HFFc6 (cell line): ENCODE data around the gene KRTAP10-9. TPM values are rescaled to one million over a fixed set of nuclear protein-coding genes. Genes with fewer than 3 reads are reported as not detected.
A peak's percentile ranks its signal among the peaks of the same experiment; 100 is the strongest.

Source experiments
- DNase-seq: peaks from one replicate; pipeline ENCODE4 v3.0.0-alpha.2; 2018
- H3K27ac Mint-ChIP-seq: 2 replicates; pipeline ENCODE4 v1.8.0; 2020; ENCODE audit warnings: mild to moderate bottlenecking, mixed read lengths
- H3K27me3 Mint-ChIP-seq: 2 replicates; pipeline ENCODE4 v1.8.0; 2021; ENCODE audit warnings: mild to moderate bottlenecking, moderate library complexity, mixed read lengths; ENCODE audit not compliant: insufficient read depth
- H3K36me3 Mint-ChIP-seq: 2 replicates; pipeline ENCODE4 v1.8.0; 2021; ENCODE audit warnings: low read depth, mixed read lengths
- H3K4me1 Mint-ChIP-seq: 2 replicates; pipeline ENCODE4 v1.8.0; 2020; ENCODE audit warnings: low read depth, mixed read lengths
- H3K4me3 Mint-ChIP-seq: 2 replicates; pipeline ENCODE4 v1.8.0; 2020; ENCODE audit warnings: mild to moderate bottlenecking, moderate library complexity, mixed read lengths
- H3K9me3 Mint-ChIP-seq: 2 replicates; pipeline ENCODE4 v1.8.0; 2020; ENCODE audit warnings: mild to moderate bottlenecking, mixed read lengths
- CTCF ChIP-seq: fragments of 200-600 bp; sonication (generic); IDR thresholded peaks from 2 replicates; pipeline ENCODE4 v1.5.0; 2021; ENCODE audit warnings: antibody characterized with exemption, mild to moderate bottlenecking
- total RNA-seq, 6 experiments: library from RNA; stranded (reverse); fragmentation: NEBNext Ultra II Directional; extraction: Animal tissue kit (Norgen Biotek cat#: 25700); gene quantifications; 2 replicates in 1 of 6; 3 replicates in 5 of 6; pipeline ENCODE4 v1.2.3, GENCODE V29; 2021

Gene KRTAP10-9
- total RNA-seq, 6 experiments from 2014 or later = not detected

- H3K4me1 Mint-ChIP-seq = peaks cover 9% of the 10 kb centered on the region; the same call in 1 of the 2 replicates
- no peak overlapping the region for H3K4me3 Mint-ChIP-seq
- H3K27ac Mint-ChIP-seq = no peak overlapping the region
- H3K36me3 Mint-ChIP-seq = no peaks in the 10 kb centered on the region
- TF ChIP-seq CTCF = no peak
- peaks cover 5% of the 10 kb centered on the region for H3K9me3 Mint-ChIP-seq
- no peak for DNase-seq
- peaks cover 8% of the 10 kb centered on the region for H3K27me3 Mint-ChIP-seq
These were observed 33.1 kb upstream of the KRTAP10-9 start for GRCh38 chr21:44593598-44594405.

- peaks cover 9% of the 10 kb centered on the region for H3K27me3 Mint-ChIP-seq
- peaks cover 2% of the 10 kb centered on the region for H3K9me3 Mint-ChIP-seq
- TF ChIP-seq CTCF = no peak
- no peak for DNase-seq
- H3K4me3 Mint-ChIP-seq = no peak overlapping the region
- peaks cover 9% of the 10 kb centered on the region; the same call in 1 of the 2 replicates for H3K4me1 Mint-ChIP-seq
- H3K27ac Mint-ChIP-seq = no peak overlapping the region
- H3K36me3 Mint-ChIP-seq = no peaks in the 10 kb centered on the region
These were observed 32.4 kb upstream of the KRTAP10-9 start for GRCh38 chr21:44594406-44594916.

GRCh38 chr21:44595524-44595923 is 31.4 kb upstream of the KRTAP10-9 start:
- Mint-ChIP-seq H3K27ac (no peak overlapping the region), H3K36me3 (no peaks in the 10 kb centered on the region), H3K9me3 (no peaks in the 10 kb centered on the region; the same call in none of the 2 replicates), H3K27me3 (peaks cover 14% of the 10 kb centered on the region), H3K4me3 (no peak overlapping the region), H3K4me1 (peaks cover 9% of the 10 kb centered on the region; the same call in 1 of the 2 replicates)
- DNase-seq = no peak
- TF ChIP-seq CTCF = no peak

- no peak for DNase-seq
- peaks cover 9% of the 10 kb centered on the region; the same call in 1 of the 2 replicates for H3K4me1 Mint-ChIP-seq
- no peaks in the 10 kb centered on the region; the same call in none of the 2 replicates for H3K9me3 Mint-ChIP-seq
- peaks cover 16% of the 10 kb centered on the region for H3K27me3 Mint-ChIP-seq
- no peak overlapping the region for H3K27ac Mint-ChIP-seq
- TF ChIP-seq CTCF = 0 out of 2 replicates have a peak, but pooled peaks have one; percentile 9
- H3K36me3 Mint-ChIP-seq = no peaks in the 10 kb centered on the region
- no peak overlapping the region for H3K4me3 Mint-ChIP-seq
These were observed 30.7 kb upstream of the KRTAP10-9 start for GRCh38 chr21:44596068-44596725.

GRCh38 chr21:44598061-44598460 is 28.8 kb upstream of the KRTAP10-9 start:
- H3K4me3 Mint-ChIP-seq = no peak overlapping the region
- TF ChIP-seq CTCF = no peak
- H3K4me1 Mint-ChIP-seq = peaks cover 9% of the 10 kb centered on the region; the same call in 1 of the 2 replicates
- H3K36me3 Mint-ChIP-seq = no peaks in the 10 kb centered on the region
- DNase-seq = no peak
- H3K9me3 Mint-ChIP-seq = no peaks in the 10 kb centered on the region; the same call in none of the 2 replicates
- H3K27me3 Mint-ChIP-seq = peaks cover 19% of the 10 kb centered on the region
- no peak overlapping the region for H3K27ac Mint-ChIP-seq
